Measurements from ENCODE around the gene SMPD3. TPM values are rescaled to one million over a fixed set of nuclear protein-coding genes. Genes with fewer than 3 reads are reported as not detected.

The SMPD3 gene
- total and polyA plus RNA-seq, 2 experiments from 2014 or later = 0.57 to 0.83 TPM

DNA sequence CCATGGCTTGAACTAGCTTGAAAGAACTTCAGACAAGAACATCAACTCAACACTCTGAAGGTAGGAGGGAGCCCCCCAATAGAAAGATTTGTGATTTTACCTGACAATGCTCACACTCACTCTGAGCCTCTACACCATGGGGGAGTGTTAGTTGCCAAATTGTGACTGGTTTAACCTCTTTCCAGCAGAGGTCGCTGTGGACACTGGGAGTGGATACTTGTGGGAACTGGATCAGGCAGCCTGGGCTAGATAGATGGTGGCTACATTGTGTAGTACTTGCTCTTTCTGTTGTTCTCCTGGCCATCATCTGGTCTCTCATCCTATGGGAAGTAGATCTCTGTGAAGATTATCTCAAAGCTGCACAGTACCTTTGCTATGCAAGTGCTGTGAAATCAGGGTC lies 2.9 kb downstream of the SMPD3 start:
- Mint-ChIP-seq H3K27me3 (ENCODE audit: insufficient read depth, low read depth, poor library complexity) (peaks cover 36% of the 10 kb centered on the region), H3K27ac (no peak overlapping the region), H3K9me3 (no peaks in the 10 kb centered on the region; the same call in 2 of the 3 replicates), H3K4me3 (no peak overlapping the region), H3K4me1 (peaks cover 8% of the 10 kb centered on the region; the same call in 2 of the 3 replicates), H3K36me3 (ENCODE audit: low read depth) (no peaks in the 10 kb centered on the region; the same call in 2 of the 3 replicates)
- Histone ChIP-seq H3K4me3 (no peak overlapping the region), H3K9me2 (ENCODE audit: insufficient read depth) (no peaks in the 10 kb centered on the region), H3K27ac (ENCODE audit: low read depth) (no peak overlapping the region), H3F3A (replicated peaks; ENCODE audit: low read depth) (no peaks in the 10 kb centered on the region), H4K20me1 (replicated peaks; ENCODE audit: insufficient read depth) (peaks cover 9% of the 10 kb centered on the region), H3K4me2 (no peak overlapping the region), H3K79me2 (replicated peaks; ENCODE audit: insufficient read depth) (no peaks in the 10 kb centered on the region), H3K4me1 (ENCODE audit: insufficient read depth) (peaks cover 9% of the 10 kb centered on the region; the same call in 1 of the 2 replicates), H2AFZ (no peak overlapping the region), H3K36me3 (ENCODE audit: insufficient read depth) (no peaks in the 10 kb centered on the region), H3K27me3 (ENCODE audit: insufficient read depth) (peaks cover 30% of the 10 kb centered on the region)
- ATAC-seq = peak; percentile 28
- DNase-seq (ENCODE audit: low spot score) = peak; percentile 94
- TF ChIP-seq, protein P1, sequence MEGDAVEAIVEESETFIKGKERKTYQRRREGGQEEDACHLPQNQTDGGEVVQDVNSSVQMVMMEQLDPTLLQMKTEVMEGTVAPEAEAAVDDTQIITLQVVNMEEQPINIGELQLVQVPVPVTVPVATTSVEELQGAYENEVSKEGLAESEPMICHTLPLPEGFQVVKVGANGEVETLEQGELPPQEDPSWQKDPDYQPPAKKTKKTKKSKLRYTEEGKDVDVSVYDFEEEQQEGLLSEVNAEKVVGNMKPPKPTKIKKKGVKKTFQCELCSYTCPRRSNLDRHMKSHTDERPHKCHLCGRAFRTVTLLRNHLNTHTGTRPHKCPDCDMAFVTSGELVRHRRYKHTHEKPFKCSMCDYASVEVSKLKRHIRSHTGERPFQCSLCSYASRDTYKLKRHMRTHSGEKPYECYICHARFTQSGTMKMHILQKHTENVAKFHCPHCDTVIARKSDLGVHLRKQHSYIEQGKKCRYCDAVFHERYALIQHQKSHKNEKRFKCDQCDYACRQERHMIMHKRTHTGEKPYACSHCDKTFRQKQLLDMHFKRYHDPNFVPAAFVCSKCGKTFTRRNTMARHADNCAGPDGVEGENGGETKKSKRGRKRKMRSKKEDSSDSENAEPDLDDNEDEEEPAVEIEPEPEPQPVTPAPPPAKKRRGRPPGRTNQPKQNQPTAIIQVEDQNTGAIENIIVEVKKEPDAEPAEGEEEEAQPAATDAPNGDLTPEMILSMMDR (conservative IDR thresholded peaks at IDR 0.05; ENCODE audit: low read depth in 2 of 2) = peak; percentile 90 to 96
- no peak for TF ChIP-seq ZNF114 (CRISPR knock-in tag; IDR thresholded peaks at IDR 0.05)
- no peak for TF ChIP-seq NANOG (IDR thresholded peaks at IDR 0.05; ENCODE audit: borderline replicate concordance)
- TF ChIP-seq, protein P2, sequence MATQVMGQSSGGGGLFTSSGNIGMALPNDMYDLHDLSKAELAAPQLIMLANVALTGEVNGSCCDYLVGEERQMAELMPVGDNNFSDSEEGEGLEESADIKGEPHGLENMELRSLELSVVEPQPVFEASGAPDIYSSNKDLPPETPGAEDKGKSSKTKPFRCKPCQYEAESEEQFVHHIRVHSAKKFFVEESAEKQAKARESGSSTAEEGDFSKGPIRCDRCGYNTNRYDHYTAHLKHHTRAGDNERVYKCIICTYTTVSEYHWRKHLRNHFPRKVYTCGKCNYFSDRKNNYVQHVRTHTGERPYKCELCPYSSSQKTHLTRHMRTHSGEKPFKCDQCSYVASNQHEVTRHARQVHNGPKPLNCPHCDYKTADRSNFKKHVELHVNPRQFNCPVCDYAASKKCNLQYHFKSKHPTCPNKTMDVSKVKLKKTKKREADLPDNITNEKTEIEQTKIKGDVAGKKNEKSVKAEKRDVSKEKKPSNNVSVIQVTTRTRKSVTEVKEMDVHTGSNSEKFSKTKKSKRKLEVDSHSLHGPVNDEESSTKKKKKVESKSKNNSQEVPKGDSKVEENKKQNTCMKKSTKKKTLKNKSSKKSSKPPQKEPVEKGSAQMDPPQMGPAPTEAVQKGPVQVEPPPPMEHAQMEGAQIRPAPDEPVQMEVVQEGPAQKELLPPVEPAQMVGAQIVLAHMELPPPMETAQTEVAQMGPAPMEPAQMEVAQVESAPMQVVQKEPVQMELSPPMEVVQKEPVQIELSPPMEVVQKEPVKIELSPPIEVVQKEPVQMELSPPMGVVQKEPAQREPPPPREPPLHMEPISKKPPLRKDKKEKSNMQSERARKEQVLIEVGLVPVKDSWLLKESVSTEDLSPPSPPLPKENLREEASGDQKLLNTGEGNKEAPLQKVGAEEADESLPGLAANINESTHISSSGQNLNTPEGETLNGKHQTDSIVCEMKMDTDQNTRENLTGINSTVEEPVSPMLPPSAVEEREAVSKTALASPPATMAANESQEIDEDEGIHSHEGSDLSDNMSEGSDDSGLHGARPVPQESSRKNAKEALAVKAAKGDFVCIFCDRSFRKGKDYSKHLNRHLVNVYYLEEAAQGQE (IDR thresholded peaks at IDR 0.05; ENCODE audit: unreplicated experiment) = peak; percentile 57

DNA sequence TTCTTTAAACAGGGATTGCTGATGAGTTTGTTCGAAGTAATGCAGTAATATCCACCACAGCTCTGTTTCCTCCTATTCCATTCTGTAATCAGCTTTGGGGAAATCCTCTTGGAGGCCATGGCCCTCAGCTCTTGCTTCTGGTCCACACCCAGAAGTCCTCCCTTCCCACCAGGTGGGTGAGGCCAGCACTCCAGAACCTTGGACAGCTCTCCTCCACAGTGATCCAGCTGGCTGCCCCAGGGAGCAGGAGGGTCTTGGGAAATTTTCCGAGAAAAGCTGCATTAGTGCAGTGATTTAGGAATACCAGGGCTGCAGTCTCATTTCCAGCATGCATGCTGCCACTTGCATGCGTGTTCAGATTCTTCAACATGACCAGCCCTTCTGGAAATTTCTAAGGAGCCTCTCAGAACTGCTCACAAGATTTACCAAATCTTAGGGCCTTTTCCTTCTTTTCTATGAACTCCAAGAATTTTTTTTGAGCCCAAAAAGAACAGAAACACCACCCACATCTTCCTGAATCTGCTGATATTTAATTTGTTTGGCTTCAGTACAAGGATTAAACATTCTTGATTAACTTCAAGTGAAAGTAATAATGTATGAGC lies 4.2 kb downstream of the SMPD3 start:
- H3K4me2 ChIP-seq = no peak overlapping the region
- peaks cover 30% of the 10 kb centered on the region for H3K27me3 ChIP-seq (ENCODE audit: insufficient read depth)
- H3K4me1 ChIP-seq (ENCODE audit: insufficient read depth) = peaks cover 9% of the 10 kb centered on the region; the same call in 1 of the 2 replicates
- H3K27ac Mint-ChIP-seq = no peak overlapping the region
- H3K9me3 Mint-ChIP-seq = no peaks in the 10 kb centered on the region; the same call in 2 of the 3 replicates
- no peak overlapping the region for H2AFZ ChIP-seq
- no peaks in the 10 kb centered on the region for H3K9me2 ChIP-seq (ENCODE audit: insufficient read depth)
- H3K27ac ChIP-seq (ENCODE audit: low read depth) = no peak overlapping the region
- peak; percentile 84 for DNase-seq (ENCODE audit: low spot score)
- no peaks in the 10 kb centered on the region for H3F3A ChIP-seq (replicated peaks; ENCODE audit: low read depth)
- ATAC-seq = no peak
- peaks cover 4% of the 10 kb centered on the region; the same call in 2 of the 3 replicates for H3K4me1 Mint-ChIP-seq
- H3K79me2 ChIP-seq (replicated peaks; ENCODE audit: insufficient read depth) = no peaks in the 10 kb centered on the region
- H3K27me3 Mint-ChIP-seq (ENCODE audit: insufficient read depth, low read depth, poor library complexity) = peaks cover 36% of the 10 kb centered on the region
- H3K4me3 ChIP-seq = no peak overlapping the region
- H4K20me1 ChIP-seq (replicated peaks; ENCODE audit: insufficient read depth) = peaks cover 9% of the 10 kb centered on the region
- no peak overlapping the region for H3K4me3 Mint-ChIP-seq
- no peaks in the 10 kb centered on the region for H3K36me3 ChIP-seq (ENCODE audit: insufficient read depth)
- H3K36me3 Mint-ChIP-seq (ENCODE audit: low read depth) = no peaks in the 10 kb centered on the region; the same call in 2 of the 3 replicates
- TF ChIP-seq, protein P2 (IDR thresholded peaks at IDR 0.05; ENCODE audit: unreplicated experiment) = peak; percentile 94
- TF ChIP-seq, protein P1 (conservative IDR thresholded peaks at IDR 0.05; ENCODE audit: low read depth in 2 of 2) = no peak
